ENCODE data around the gene SPC24. TPM values are rescaled to one million over a fixed set of nuclear protein-coding genes. Genes with fewer than 3 reads are reported as not detected.

SPC24 gene
- total RNA-seq, 1 donor from 2014 or later = 0.98 TPM

DNA sequence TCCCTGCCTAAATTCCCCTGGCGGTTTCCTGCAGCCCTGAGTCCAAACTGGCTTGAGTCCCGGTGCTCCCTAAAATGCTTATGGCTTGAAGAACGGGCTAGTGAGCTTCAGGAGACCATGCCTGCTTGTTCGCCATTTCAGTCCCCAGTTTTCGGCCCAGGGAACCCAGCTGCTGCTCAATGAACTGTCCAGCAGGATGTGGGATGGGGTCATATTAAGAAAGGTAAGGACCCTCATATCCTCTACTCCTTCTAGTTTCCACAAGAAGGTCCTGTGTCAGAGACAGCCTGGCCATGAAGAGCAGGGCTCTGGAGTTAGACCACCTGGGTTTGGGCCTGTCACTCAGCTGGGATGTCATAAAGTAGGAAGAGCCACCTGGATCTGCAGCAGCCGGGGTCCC is 17.0 kb upstream of the SPC24 start:
- CTCF ChIA-PET = no interaction called here
- no peaks in the 10 kb centered on the region for H3K9me3 Mint-ChIP-seq
- no peaks in the 10 kb centered on the region for H3K4me1 Mint-ChIP-seq
- POLR2A ChIA-PET = no interaction called here
- H3K27ac Mint-ChIP-seq = no peak overlapping the region
- DNase-seq (no peak), ATAC-seq (ENCODE audit: low read depth) (no peak)
- intact Hi-C loops (cut with micrococcal nuclease) = no loop called here
- H3K4me3 Mint-ChIP-seq = no peak overlapping the region
- no peaks in the 10 kb centered on the region for H3K36me3 Mint-ChIP-seq (ENCODE audit: low read depth)
- no peaks in the 10 kb centered on the region for H3K27me3 Mint-ChIP-seq
- TF ChIP-seq, protein P1, sequence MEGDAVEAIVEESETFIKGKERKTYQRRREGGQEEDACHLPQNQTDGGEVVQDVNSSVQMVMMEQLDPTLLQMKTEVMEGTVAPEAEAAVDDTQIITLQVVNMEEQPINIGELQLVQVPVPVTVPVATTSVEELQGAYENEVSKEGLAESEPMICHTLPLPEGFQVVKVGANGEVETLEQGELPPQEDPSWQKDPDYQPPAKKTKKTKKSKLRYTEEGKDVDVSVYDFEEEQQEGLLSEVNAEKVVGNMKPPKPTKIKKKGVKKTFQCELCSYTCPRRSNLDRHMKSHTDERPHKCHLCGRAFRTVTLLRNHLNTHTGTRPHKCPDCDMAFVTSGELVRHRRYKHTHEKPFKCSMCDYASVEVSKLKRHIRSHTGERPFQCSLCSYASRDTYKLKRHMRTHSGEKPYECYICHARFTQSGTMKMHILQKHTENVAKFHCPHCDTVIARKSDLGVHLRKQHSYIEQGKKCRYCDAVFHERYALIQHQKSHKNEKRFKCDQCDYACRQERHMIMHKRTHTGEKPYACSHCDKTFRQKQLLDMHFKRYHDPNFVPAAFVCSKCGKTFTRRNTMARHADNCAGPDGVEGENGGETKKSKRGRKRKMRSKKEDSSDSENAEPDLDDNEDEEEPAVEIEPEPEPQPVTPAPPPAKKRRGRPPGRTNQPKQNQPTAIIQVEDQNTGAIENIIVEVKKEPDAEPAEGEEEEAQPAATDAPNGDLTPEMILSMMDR (IDR thresholded peaks at IDR 0.05) = no peak

- ChIA-PET CTCF (no interaction called here), POLR2A (no interaction called here)
- H3K4me3 Mint-ChIP-seq = no peak overlapping the region
- ATAC-seq (ENCODE audit: low read depth) (no peak), DNase-seq (no peak)
- TF ChIP-seq, protein P1 (IDR thresholded peaks at IDR 0.05) = no peak
- no peaks in the 10 kb centered on the region for H3K9me3 Mint-ChIP-seq
- no peaks in the 10 kb centered on the region for H3K27me3 Mint-ChIP-seq
- intact Hi-C loops (cut with micrococcal nuclease) = no loop called here
- no peaks in the 10 kb centered on the region for H3K4me1 Mint-ChIP-seq
- H3K27ac Mint-ChIP-seq = no peak overlapping the region
- H3K36me3 Mint-ChIP-seq (ENCODE audit: low read depth) = no peaks in the 10 kb centered on the region
Observed at GRCh38 chr19:11171144-11171543, 15.6 kb upstream of the SPC24 start.

GRCh38 chr19:11169896-11170678 is 14.5 kb upstream of the SPC24 start:
- Mint-ChIP-seq H3K4me1 (no peaks in the 10 kb centered on the region), H3K36me3 (ENCODE audit: low read depth) (no peaks in the 10 kb centered on the region), H3K27me3 (no peaks in the 10 kb centered on the region), H3K4me3 (no peak overlapping the region), H3K27ac (no peak overlapping the region), H3K9me3 (no peaks in the 10 kb centered on the region)
- ChIA-PET POLR2A (no interaction called here), CTCF (no interaction called here)
- TF ChIP-seq, protein P1 (IDR thresholded peaks at IDR 0.05) = no peak
- intact Hi-C loops (cut with micrococcal nuclease) = no loop called here
- ATAC-seq (ENCODE audit: low read depth) = no peak
- DNase-seq = no peak

- ATAC-seq (ENCODE audit: low read depth) = peak; percentile 31
- POLR2A ChIA-PET = no interaction called here
- Mint-ChIP-seq H3K9me3 (no peaks in the 10 kb centered on the region), H3K4me3 (no peak overlapping the region), H3K27me3 (no peaks in the 10 kb centered on the region), H3K27ac (no peak overlapping the region), H3K36me3 (ENCODE audit: low read depth) (no peaks in the 10 kb centered on the region), H3K4me1 (no peaks in the 10 kb centered on the region)
- CTCF ChIA-PET = no interaction called here
- intact Hi-C loops (cut with micrococcal nuclease) = no loop called here
- no peak for DNase-seq
- TF ChIP-seq, protein P1 (IDR thresholded peaks at IDR 0.05) = no peak
Observed at GRCh38 chr19:11168568-11168967, 13.0 kb upstream of the SPC24 start.

DNA sequence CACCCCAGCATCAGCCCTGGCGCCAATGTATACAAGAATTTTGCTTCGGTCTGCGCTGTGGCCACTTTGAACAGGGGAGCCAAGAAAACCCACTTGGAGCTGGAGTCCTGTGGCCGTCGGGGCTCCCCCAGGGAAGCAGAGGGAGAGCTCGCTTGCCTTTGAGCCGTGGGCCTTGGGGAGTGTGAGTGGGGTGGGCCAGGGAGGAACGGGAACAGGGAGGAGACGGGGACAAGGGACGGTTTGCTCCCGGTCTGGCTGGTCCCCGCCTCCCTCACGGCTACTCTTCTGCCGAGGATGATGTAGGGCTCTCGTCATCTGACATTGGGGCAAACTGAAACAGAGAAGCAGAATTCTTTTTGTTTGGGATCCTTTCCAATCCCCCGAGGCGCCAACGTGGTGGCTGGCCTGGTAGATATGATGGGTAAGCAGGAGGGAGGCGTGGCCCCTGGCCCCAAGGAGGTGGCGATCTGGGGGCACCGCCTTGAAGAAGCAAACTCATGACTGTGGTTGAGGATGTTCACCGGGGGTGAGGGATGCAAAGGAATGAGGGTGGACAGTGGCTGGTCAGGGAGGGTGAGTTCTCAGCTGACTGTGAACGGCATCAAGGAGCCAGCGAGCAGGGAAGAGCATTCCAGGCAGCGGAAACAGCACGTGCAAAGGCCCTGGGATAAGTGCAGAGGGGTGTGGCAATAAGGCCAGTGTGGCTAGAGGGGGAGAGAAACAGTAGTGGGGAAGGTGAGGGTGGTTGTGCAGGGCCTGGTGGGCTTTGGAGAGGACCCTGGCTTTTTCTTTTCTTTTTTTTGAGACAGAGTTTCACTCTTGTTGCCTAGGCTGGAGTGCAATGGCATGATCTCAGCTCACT is 10.9 kb upstream of the SPC24 start:
- DNase-seq (no peak), ATAC-seq (ENCODE audit: low read depth) (no peak)
- intact Hi-C loops (cut with micrococcal nuclease) = no loop called here
- Mint-ChIP-seq H3K9me3 (no peaks in the 10 kb centered on the region), H3K4me1 (no peaks in the 10 kb centered on the region), H3K27ac (no peak overlapping the region), H3K4me3 (no peak overlapping the region), H3K27me3 (no peaks in the 10 kb centered on the region), H3K36me3 (ENCODE audit: low read depth) (no peaks in the 10 kb centered on the region)
- CTCF ChIA-PET = no interaction called here
- POLR2A ChIA-PET = no interaction called here
- TF ChIP-seq, protein P1 (IDR thresholded peaks at IDR 0.05) = no peak

Measured in activated B cell treated with CpG ODN at 0.5 μM for 24 hours (primary cell).